WTC11 (cell line): Measurements from ENCODE around the gene RAMP3. TPM values are rescaled to one million over a fixed set of nuclear protein-coding genes. Genes with fewer than 3 reads are reported as not detected.
A peak's percentile ranks its signal among the peaks of the same experiment; 100 is the strongest.

Source experiments
- ATAC-seq: fragments of 200-7000 bp; cut with Tn5 transposase; 2 replicates; pipeline ENCODE4 v1.10.0; 2021; ENCODE audit warnings: mild to moderate bottlenecking, moderate library complexity
- CTCF ChIA-PET: fragments of 300-600 bp; sonication (Branson Sonifier 250); formaldehyde crosslinking; loops from one replicate; lab custom pipeline; 2021; ENCODE audit warnings: antibody characterized with exemption; lab: Charles Lee
- POLR2A ChIA-PET: fragments of 350-600 bp; sonication (Branson Sonifier 250); formaldehyde crosslinking; loops from one replicate; lab custom pipeline; 2021; ENCODE audit warnings: antibody characterized with exemption; lab: Charles Lee
- DNase-seq: peaks from one replicate; pipeline ENCODE4 v3.0.0; 2021; ENCODE audit warnings: low spot score
- H3K27ac Mint-ChIP-seq: 2 replicates; pipeline ENCODE4 v1.8.0; 2021; ENCODE audit warnings: mixed read lengths
- H3K27me3 Mint-ChIP-seq: 2 replicates; pipeline ENCODE4 v1.8.0; 2021; ENCODE audit warnings: low read depth, mild to moderate bottlenecking, moderate library complexity, mixed read lengths
- H3K36me3 Mint-ChIP-seq: 2 replicates; pipeline ENCODE4 v1.8.0; 2021; ENCODE audit warnings: mixed read lengths
- H3K4me1 Mint-ChIP-seq: 2 replicates; pipeline ENCODE4 v1.8.0; 2022; ENCODE audit warnings: mixed read lengths
- H3K4me3 Mint-ChIP-seq: 2 replicates; pipeline ENCODE4 v1.8.0; 2021; ENCODE audit warnings: mild to moderate bottlenecking, moderate library complexity, mixed read lengths
- H3K9me3 Mint-ChIP-seq: 2 replicates; pipeline ENCODE4 v1.8.0; 2021; ENCODE audit warnings: mixed read lengths
- AFF4 ChIP-seq: sonication (generic); formaldehyde crosslinking; IDR thresholded peaks from 2 replicates; pipeline ENCODE4 v1.8.1; 2023; ENCODE audit warnings: mild to moderate bottlenecking, missing genetic modification reagents, borderline replicate concordance
- E2F1 ChIP-seq: sonication (generic); formaldehyde crosslinking; IDR thresholded peaks from 2 replicates; pipeline ENCODE4 v1.8.0; 2022; ENCODE audit warnings: mild to moderate bottlenecking, missing genetic modification reagents
- E2F5 ChIP-seq: sonication (generic); formaldehyde crosslinking; IDR thresholded peaks from 2 replicates; pipeline ENCODE4 v1.8.1; 2022; ENCODE audit warnings: mild to moderate bottlenecking, moderate library complexity, missing genetic modification reagents
- GABPB1 ChIP-seq: sonication (generic); formaldehyde crosslinking; IDR thresholded peaks from 2 replicates; pipeline ENCODE4 v1.8.1; 2023; ENCODE audit warnings: mild to moderate bottlenecking, missing genetic modification reagents
- HMGA2 ChIP-seq: fragments of 250-450 bp; sonication (Bioruptor Pico); IDR thresholded peaks from 2 replicates; pipeline ENCODE4 v1.4.0; 2021; ENCODE audit warnings: mild to moderate bottlenecking, moderate library complexity
- IRF1 ChIP-seq: sonication (generic); formaldehyde crosslinking; IDR thresholded peaks from 2 replicates; pipeline ENCODE4 v1.8.0; 2023; ENCODE audit warnings: missing genetic modification reagents
- MAX ChIP-seq: sonication (generic); formaldehyde crosslinking; IDR thresholded peaks from 2 replicates; pipeline ENCODE4 v1.8.0; 2022; ENCODE audit warnings: mild to moderate bottlenecking, missing genetic modification reagents
- NFE2L1 ChIP-seq: sonication (generic); formaldehyde crosslinking; IDR thresholded peaks from 2 replicates; pipeline ENCODE4 v1.8.1; 2023; ENCODE audit warnings: missing genetic modification reagents
- NFYB ChIP-seq: sonication (generic); formaldehyde crosslinking; conservative IDR thresholded peaks from 2 replicates; pipeline ENCODE4 v1.8.0; 2022; ENCODE audit warnings: low read depth, missing genetic modification reagents
- RORB ChIP-seq: fragments of 250-450 bp; sonication (Bioruptor Pico); IDR thresholded peaks from 2 replicates; pipeline ENCODE4 v1.9.0; 2021; ENCODE audit warnings: mild to moderate bottlenecking
- SP1 ChIP-seq: sonication (generic); formaldehyde crosslinking; conservative IDR thresholded peaks from 2 replicates; pipeline ENCODE4 v1.8.1; 2022; ENCODE audit warnings: missing genetic modification reagents
- TCF7 ChIP-seq: sonication (generic); formaldehyde crosslinking; IDR thresholded peaks from 2 replicates; pipeline ENCODE4 v1.8.0; 2022; ENCODE audit warnings: mild to moderate bottlenecking, low read depth, missing genetic modification reagents, moderate library complexity
- TP53 ChIP-seq: sonication (generic); formaldehyde crosslinking; IDR thresholded peaks from 2 replicates; pipeline ENCODE4 v1.8.1; 2023; ENCODE audit warnings: mild to moderate bottlenecking, missing genetic modification reagents
- USF2 ChIP-seq: sonication (generic); formaldehyde crosslinking; IDR thresholded peaks from 2 replicates; pipeline ENCODE4 v1.8.1; 2023; ENCODE audit warnings: mild to moderate bottlenecking, missing genetic modification reagents, moderate library complexity
- ZNF423 ChIP-seq: fragments of 250-450 bp; sonication (Bioruptor Pico); IDR thresholded peaks from 2 replicates; pipeline ENCODE4 v2.1.2; 2022; ENCODE audit warnings: mild to moderate bottlenecking, moderate library complexity
- total RNA-seq: library from RNA; stranded (reverse); gene quantifications from 3 replicates; pipeline ENCODE4 v1.2.3, GENCODE V29; 2021
- TF ChIP-seq, protein P1 (sequence below): sonication (generic); formaldehyde crosslinking; IDR thresholded peaks from 2 replicates; pipeline ENCODE4 v1.8.0; 2022; ENCODE audit warnings: mild to moderate bottlenecking, missing genetic modification reagents
- TF ChIP-seq, protein P2 (sequence below): fragments of 250-450 bp; sonication (Bioruptor Pico); IDR thresholded peaks from 2 replicates; pipeline ENCODE4 v1.9.0; 2021; ENCODE audit warnings: moderate library complexity, mild to moderate bottlenecking, inconsistent platforms, borderline replicate concordance
- TF ChIP-seq, protein P3 (sequence below): sonication (generic); formaldehyde crosslinking; IDR thresholded peaks from 2 replicates; pipeline ENCODE4 v1.8.1; 2022; ENCODE audit warnings: mild to moderate bottlenecking, missing genetic modification reagents, moderate library complexity, borderline replicate concordance

Gene RAMP3
- total RNA-seq, 1 experiment from 2014 or later: 0.85 TPM

GRCh38 chr7:45229156-45229920 is 71.7 kb downstream of the RAMP3 start:
- H3K9me3 Mint-ChIP-seq: no peaks in the 10 kb centered on the region
- TF ChIP-seq SP1 (CRISPR knock-in tag) (no peak), USF2 (CRISPR knock-in tag) (peak; percentile 47; the same call in 1 of the 2 replicates), GABPB1 (CRISPR knock-in tag) (no peak)
- TF ChIP-seq, protein P1, sequence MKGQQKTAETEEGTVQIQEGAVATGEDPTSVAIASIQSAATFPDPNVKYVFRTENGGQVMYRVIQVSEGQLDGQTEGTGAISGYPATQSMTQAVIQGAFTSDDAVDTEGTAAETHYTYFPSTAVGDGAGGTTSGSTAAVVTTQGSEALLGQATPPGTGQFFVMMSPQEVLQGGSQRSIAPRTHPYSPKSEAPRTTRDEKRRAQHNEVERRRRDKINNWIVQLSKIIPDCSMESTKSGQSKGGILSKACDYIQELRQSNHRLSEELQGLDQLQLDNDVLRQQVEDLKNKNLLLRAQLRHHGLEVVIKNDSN (CRISPR knock-in tag): peak; percentile 40; the same call in 1 of the 2 replicates
- H3K4me3 Mint-ChIP-seq: no peak overlapping the region
- ChIA-PET POLR2A (interaction anchor here (0.7 to 1.3 kb wide), 2 partner anchors 10 to 87 kb away, joined by 3 read pairs; no protein-coding TSS in a partner anchor), CTCF (interaction anchor here (0.6 to 1.7 kb wide), 7 partner anchors 12 to 435 kb away, joined by 3 to 12 read pairs (median 3); partner anchors contain the start of gene ADCY1)
- H3K4me1 Mint-ChIP-seq: peaks cover 7% of the 10 kb centered on the region
- H3K36me3 Mint-ChIP-seq: no peaks in the 10 kb centered on the region
- ATAC-seq (peak; percentile 57), DNase-seq (no peak)
- no peaks in the 10 kb centered on the region; the same call in 1 of the 2 replicates for H3K27me3 Mint-ChIP-seq
- H3K27ac Mint-ChIP-seq: no peak overlapping the region

DNA sequence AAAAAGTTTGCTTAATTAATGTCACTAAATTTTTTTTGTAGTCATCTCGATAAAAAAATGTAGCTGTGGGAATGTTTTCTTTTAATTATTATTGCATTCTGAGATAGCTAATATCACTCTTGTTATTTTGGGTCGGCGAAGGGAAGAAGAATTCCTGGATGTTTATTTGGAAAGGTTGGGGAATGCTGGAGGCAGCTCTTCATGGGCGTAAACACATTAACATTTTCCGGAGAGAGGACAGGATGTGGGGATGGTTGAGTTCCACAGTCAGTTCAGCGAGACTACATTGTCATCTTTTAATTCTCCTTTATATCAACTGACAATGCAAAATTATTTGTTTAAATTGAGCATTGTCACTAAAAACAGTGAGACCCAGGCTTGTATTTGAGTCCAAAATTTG is 72.5 kb downstream of the RAMP3 start:
- CTCF ChIA-PET: interaction anchor here (0.8 to 1.7 kb wide), 5 partner anchors 13 to 345 kb away, joined by 3 to 12 read pairs (median 4); partner anchors contain the start of gene ADCY1
- H3K27me3 Mint-ChIP-seq: peaks cover 2% of the 10 kb centered on the region; the same call in 1 of the 2 replicates
- TF ChIP-seq ZNF423 (no peak), AFF4 (CRISPR knock-in tag) (no peak), SP1 (CRISPR knock-in tag) (no peak), HMGA2 (CRISPR knock-in tag) (no peak), E2F1 (no peak), RORB (no peak), NFYB (no peak), NFE2L1 (CRISPR knock-in tag) (no peak), TCF7 (no peak), IRF1 (CRISPR knock-in tag) (no peak), TP53 (no peak), MAX (CRISPR knock-in tag) (no peak), USF2 (CRISPR knock-in tag) (no peak), E2F5 (CRISPR knock-in tag) (no peak)
- TF ChIP-seq, protein P2, sequence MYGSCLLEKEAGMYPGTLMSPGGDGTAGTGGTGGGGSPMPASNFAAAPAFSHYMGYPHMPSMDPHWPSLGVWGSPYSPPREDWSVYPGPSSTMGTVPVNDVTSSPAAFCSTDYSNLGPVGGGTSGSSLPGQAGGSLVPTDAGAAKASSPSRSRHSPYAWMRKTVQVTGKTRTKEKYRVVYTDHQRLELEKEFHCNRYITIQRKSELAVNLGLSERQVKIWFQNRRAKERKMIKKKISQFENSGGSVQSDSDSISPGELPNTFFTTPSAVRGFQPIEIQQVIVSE (CRISPR knock-in tag): no peak
- TF ChIP-seq, protein P3, sequence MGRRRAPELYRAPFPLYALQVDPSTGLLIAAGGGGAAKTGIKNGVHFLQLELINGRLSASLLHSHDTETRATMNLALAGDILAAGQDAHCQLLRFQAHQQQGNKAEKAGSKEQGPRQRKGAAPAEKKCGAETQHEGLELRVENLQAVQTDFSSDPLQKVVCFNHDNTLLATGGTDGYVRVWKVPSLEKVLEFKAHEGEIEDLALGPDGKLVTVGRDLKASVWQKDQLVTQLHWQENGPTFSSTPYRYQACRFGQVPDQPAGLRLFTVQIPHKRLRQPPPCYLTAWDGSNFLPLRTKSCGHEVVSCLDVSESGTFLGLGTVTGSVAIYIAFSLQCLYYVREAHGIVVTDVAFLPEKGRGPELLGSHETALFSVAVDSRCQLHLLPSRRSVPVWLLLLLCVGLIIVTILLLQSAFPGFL (CRISPR knock-in tag): no peak

More for the DNA sequence above, 72.5 kb downstream of the RAMP3 start:
- Mint-ChIP-seq H3K4me3 (no peak overlapping the region), H3K4me1 (peaks cover 7% of the 10 kb centered on the region), H3K9me3 (no peaks in the 10 kb centered on the region), H3K36me3 (no peaks in the 10 kb centered on the region), H3K27ac (no peak overlapping the region)
- ATAC-seq: no peak
- no peak for DNase-seq
- POLR2A ChIA-PET: interaction anchor here (1.3 kb wide), 1 partner anchor 9 kb away, joined by 3 read pairs; no protein-coding TSS in a partner anchor
